ENCODE results near the gene ZNF107.
"Not testable (repeated sequence)": the region's sequence is repeated elsewhere in the genome, so short reads cannot be mapped to it uniquely, and the experiment has no call there.

Gene ZNF107

DNA sequence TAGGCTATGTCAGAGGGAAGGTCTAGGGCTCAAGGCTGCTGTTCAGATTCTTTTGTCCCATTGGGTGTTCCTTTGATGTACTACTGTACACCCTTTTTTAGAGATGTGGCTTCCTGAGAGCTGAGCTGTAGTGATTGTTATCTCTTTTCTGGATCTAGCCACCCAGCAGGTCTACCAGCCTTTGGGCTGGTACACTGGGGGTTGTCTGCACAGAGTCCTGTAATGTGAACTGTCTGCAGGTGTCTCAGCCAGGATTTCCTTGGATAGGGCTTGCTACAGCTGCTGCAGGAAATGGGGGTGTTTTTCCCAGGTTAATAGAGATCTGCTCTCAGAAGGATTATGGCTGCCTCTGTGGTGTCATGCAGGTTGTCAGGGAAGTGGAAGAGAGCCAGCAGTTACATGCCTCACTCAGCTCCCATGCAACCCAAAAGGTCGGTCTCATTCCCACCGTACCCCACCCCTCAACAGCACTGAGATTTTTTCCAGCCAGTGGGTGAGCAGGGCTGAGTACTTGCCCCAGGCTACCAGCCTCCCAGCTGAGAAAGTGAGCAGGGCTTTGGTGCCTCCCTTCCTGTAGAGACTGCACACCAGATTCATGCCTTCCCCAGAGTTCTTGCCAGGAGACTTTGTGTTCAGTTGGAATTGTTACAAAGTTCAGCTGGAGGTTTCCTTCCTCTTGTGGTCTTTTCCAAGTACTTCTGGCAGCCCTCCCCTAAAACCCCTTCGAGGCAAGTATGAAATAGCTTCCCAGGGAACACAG, 63.3 kb downstream of the ZNF107 start:
- in situ Hi-C loops (cut with HindIII; ENCODE audit: low sequenced_read_pairs), result no loop called here

- in situ Hi-C loops (cut with HindIII; ENCODE audit: low sequenced_read_pairs), result no loop called here
These were observed 67.8 kb downstream of the ZNF107 start for GRCh38 chr7:64733550-64734240.

- in situ Hi-C loops (cut with HindIII; ENCODE audit: low sequenced_read_pairs), result no loop called here
These were observed 70.6 kb downstream of the ZNF107 start for GRCh38 chr7:64736575-64736974.

DNA sequence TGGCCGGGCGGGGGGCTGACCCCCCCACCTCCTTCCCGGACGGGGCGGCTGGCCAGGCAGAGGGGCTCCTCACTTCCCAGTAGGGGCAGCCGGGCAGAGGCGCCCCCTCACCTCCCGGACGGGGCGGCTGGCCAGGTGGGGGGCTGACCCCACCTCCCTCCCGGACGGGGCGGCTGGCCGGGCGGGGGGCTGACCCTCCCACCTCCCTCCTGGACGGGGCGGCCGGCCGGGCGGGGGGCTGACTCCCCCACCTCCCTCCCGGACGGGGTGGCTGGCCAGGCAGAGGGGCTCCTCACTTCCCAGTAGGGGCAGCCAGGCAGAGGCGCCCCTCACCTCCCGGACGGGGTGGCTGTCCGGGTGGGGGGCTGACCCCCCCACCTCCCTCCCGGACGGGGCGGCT, 72.5 kb downstream of the ZNF107 start:
- in situ Hi-C loops (cut with HindIII; ENCODE audit: low sequenced_read_pairs), result not testable (repeated sequence)

DNA sequence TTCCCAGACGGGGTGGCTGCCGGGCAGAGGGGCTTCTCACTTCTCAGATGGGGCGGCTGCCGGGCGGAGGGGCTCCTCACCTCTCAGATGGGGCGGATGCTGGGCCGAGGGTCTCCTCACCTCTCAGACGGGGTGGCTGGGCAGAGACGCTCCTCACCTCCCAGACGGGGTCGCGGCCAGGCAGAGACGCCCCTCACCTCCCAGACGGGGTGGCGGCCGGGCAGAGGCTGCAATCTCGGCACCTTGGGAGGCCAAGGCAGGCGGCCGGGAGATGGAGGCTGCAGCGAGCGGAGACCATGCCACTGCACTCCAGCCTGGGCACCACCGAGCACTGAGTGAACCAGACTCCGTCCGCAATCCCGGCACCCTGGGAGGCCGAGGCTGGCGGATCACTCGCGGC, 73.0 kb downstream of the ZNF107 start:
- in situ Hi-C loops (cut with HindIII; ENCODE audit: low sequenced_read_pairs), result not testable (repeated sequence)

DNA sequence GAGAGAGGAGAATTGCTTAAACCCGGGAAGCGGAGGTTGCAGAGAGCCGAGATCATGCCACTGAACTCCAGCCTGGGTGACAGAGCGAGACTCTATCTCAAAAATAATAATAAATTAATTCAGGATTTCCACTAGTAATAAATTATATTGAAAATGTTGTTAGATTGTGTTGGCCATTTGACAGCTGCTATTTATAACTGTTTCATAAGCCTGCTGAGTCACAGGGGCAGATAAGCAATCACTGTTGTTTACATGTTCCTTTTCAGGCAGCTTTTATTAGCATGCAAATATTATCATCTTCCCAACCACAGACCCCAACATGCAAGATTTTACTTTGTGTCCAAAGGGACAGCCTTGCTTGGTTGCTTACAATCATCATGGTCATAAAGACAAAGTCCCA, 78.7 kb downstream of the ZNF107 start:
- in situ Hi-C loops (cut with HindIII; ENCODE audit: low sequenced_read_pairs), result no loop called here

- in situ Hi-C loops (cut with HindIII; ENCODE audit: low sequenced_read_pairs), result no loop called here
These were observed 81.9 kb downstream of the ZNF107 start for GRCh38 chr7:64747802-64748201.

DNA sequence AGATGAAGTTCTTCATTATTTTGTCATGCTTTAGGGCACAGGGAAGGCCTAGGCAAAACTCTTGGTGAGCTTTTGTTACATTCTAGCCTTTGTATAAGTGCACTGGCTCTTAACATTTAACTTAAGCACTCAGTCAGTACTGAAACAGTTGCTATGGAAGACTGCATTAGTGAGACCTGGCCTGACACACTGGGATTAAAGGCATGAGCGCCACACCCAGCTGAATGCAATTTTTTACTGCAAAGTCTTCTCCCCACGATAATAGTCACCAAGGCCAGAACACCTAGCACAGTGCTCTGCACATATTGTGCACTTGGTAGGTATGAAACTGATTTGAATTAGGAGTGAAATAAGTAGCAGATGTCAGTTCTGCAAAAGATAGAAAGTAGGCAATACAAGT, 87.1 kb downstream of the ZNF107 start:
- in situ Hi-C loops (cut with HindIII; ENCODE audit: low sequenced_read_pairs), result no loop called here

DNA sequence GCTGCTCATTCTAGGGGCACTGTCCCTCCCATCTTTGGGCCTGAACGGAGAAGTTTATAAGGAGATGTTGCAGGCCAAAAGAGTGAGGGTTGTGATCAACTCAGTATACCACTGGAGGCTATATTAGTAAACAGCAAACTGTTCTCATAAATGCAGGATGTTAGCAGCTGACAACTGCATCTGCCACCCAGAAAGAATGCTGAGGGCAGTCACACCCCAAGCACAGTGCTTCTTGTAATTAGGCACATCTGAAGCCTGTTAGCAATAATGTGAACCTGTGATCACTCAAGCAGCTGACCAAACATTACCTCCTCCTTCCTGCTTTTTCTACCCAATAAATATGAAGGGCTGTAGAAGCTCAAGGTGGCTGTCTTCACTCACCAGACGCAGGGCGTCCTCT, 89.9 kb downstream of the ZNF107 start:
- in situ Hi-C loops (cut with HindIII; ENCODE audit: low sequenced_read_pairs), result no loop called here

- in situ Hi-C loops (cut with HindIII; ENCODE audit: low sequenced_read_pairs), result no loop called here
These were observed 92.2 kb downstream of the ZNF107 start for GRCh38 chr7:64758151-64758550.
